ENCODE measurements around the gene CCL8.

- no peak for TF ChIP-seq CTCF (IDR thresholded peaks at IDR 0.05)
- TF ChIP-seq POLR2AphosphoS5 (IDR thresholded peaks at IDR 0.05): no peak
Measured at GRCh38 chr17:34337701-34338100, 18.5 kb downstream of the CCL8 start.
